GM20431 (cell line): ENCODE results near the gene NAIP.
"Not testable (repeated sequence)": the region's sequence is repeated elsewhere in the genome, so short reads cannot be mapped to it uniquely, and the experiment has no call there.

Experiments
- in situ Hi-C: fragments of 300-500 bp; cut with MseI, MboI; formaldehyde crosslinking; loops from one replicate; pipeline ENCODE4 v1.15.0; 2020; ENCODE audit warnings: low sequenced_read_pairs; ENCODE audit not compliant: unreplicated experiment

The NAIP gene, protein sequence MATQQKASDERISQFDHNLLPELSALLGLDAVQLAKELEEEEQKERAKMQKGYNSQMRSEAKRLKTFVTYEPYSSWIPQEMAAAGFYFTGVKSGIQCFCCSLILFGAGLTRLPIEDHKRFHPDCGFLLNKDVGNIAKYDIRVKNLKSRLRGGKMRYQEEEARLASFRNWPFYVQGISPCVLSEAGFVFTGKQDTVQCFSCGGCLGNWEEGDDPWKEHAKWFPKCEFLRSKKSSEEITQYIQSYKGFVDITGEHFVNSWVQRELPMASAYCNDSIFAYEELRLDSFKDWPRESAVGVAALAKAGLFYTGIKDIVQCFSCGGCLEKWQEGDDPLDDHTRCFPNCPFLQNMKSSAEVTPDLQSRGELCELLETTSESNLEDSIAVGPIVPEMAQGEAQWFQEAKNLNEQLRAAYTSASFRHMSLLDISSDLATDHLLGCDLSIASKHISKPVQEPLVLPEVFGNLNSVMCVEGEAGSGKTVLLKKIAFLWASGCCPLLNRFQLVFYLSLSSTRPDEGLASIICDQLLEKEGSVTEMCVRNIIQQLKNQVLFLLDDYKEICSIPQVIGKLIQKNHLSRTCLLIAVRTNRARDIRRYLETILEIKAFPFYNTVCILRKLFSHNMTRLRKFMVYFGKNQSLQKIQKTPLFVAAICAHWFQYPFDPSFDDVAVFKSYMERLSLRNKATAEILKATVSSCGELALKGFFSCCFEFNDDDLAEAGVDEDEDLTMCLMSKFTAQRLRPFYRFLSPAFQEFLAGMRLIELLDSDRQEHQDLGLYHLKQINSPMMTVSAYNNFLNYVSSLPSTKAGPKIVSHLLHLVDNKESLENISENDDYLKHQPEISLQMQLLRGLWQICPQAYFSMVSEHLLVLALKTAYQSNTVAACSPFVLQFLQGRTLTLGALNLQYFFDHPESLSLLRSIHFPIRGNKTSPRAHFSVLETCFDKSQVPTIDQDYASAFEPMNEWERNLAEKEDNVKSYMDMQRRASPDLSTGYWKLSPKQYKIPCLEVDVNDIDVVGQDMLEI (N-terminal part only)

DNA sequence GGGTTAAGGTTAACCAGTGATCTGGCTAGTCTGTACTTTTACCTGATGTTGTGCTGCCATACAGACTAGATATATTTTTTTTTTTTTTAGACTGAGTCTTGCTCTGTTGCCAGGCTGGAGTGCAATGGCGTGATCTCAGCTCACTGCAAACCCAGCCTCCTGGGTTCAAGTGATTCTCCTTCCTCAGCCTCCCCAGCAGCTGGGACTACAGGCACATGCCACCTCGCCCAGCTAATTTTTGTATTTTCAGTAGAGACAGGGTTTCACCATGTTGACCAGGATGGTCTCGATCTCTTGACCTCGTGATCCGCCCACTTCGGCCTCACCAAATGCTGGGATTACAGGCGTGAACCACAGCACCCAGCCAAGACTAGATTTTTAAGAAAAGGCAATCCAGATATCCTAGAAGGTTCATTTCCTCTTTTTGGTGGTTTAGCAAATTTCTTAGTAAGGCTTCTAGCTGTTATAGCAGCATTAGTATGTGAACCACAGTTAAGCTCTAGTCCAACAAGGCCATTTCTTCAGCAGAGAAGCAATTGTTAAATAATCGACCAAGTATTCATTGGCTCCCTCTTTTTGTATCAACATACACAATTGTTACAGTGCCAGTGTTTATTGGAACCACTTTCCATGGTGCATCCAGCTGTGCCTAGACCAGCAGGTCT, at the start of gene NAIP:
Gene NAIP, minus strand, starts transcription at position 51 of the 665 bp plus-strand sequence. CDS start 12,424 bp downstream, outside the sequence.
- in situ Hi-C loops = not testable (repeated sequence)

GRCh38 chr5:71067262-71067928, 42.3 kb upstream of the NAIP start, which contains the start of gene GTF2H2:
Gene GTF2H2, minus strand, starts transcription at chr5:71067676. Its CDS starts 4,913 bp downstream, at chr5:71062763.
- in situ Hi-C loops = not testable (repeated sequence)

DNA sequence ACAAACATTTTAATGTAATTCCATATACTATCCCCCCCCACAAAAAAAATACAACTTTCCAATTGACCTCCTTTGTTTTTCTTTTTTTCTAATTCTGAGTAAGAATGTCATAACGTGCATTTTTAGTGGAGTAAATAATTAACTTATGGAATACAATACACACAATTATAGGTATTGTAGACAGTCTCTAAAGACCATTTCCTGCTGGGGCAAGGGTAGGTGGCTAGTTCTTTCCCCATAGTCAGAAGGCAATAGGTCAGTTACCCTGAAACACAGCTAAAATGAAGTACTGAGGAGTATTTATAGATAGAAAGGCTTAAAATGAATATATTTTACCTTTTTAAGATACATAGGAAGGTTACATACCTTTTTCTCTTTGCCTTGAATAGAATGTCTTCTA, 36.2 kb upstream of the NAIP start:
- in situ Hi-C loops = not testable (repeated sequence)

DNA sequence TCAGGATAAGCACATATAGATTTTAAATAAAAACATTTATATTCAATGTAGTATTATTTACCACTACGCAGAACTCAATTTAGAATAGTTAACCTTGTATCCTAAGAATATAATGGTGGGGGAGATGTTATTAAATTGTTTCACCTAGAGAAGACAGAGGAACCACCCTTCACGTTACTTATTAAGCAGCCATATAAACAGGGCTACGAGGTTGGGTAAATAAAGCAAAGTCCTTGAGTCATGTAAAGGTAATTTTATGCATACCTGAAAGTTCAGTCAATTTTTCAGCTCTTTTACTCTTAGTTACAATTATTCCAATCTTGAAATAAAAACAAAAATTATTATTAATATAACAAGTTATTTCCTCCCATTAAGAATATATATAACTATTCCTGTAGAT, 34.3 kb upstream of the NAIP start:
- in situ Hi-C loops = not testable (repeated sequence)

GRCh38 chr5:71044808-71045207, 19.7 kb upstream of the NAIP start:
- in situ Hi-C loops = not testable (repeated sequence)

DNA sequence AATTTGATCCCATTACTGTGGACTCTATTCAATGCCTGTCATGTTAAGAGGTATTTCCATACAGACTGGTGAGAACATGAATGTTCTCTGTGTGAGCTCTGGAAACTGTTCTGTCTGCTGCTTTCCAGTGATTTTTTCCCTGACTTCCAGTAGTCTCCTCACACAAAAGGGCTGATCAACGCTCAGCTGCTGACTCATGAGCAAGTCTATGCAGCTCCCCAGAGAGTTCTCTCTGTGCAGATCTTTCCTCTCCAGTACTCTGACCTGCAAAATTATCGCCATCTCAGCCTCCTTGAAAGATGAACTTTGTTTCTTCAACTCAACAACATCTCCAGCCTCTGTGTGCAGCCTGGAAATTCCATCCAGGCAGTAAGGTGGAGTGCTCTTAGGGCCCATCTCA, 19.0 kb upstream of the NAIP start:
- in situ Hi-C loops = not testable (repeated sequence)

- in situ Hi-C loops = not testable (repeated sequence)
Measured at GRCh38 chr5:71031046-71031776, 6.1 kb upstream of the NAIP start.

GRCh38 chr5:71020643-71021042, 4.5 kb downstream of the NAIP start:
- in situ Hi-C loops = not testable (repeated sequence)

DNA sequence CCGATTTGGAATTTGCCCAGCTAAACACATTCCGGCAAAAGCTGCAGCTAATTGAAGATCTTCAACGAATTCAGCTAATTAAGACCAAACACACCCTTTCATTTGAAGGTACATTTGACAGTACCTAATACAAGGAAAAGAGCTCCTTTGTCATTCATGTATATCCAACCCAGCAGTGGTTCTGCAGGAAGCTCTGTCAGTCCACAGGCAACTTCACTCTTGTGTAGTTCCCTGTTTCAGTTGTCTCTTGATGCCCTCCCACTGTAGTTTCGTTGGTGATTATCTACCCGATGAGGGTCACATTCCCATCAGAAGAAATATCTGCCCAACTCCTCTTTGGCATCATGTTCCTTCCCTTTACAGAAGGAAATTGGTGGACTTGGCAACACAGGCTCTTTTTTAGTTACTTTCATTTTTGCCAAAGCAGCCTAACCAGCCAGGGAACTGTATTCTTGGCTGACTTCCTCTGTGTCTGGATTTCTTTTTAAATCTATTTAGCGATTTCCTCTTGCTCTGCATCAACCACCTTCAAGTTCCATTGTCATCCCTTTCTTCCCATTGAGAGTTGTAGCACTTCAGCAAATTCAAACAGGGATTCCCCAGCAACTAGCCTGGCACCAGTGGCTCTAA, 6.6 kb downstream of the NAIP start:
- in situ Hi-C loops = not testable (repeated sequence)

DNA sequence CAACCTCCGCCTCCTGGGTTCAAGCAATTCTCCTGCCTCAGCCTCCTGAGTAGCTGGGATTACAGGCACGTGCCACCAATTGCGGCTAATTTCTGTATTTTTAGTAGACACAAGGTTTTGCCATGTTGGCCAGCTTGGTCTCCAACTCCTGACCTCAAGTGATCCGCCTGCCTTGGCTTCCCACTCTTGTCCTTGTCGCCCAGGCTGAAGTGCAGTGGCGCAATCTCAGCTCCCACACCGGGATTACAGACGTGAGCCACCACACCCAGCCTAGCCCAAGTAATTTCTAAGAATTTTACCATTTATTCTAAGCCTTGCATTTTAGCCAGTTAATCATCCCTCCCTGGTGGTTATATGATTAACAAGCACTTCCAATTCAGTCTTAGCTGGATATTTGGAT, 11.0 kb downstream of the NAIP start:
- in situ Hi-C loops = no loop called here

DNA sequence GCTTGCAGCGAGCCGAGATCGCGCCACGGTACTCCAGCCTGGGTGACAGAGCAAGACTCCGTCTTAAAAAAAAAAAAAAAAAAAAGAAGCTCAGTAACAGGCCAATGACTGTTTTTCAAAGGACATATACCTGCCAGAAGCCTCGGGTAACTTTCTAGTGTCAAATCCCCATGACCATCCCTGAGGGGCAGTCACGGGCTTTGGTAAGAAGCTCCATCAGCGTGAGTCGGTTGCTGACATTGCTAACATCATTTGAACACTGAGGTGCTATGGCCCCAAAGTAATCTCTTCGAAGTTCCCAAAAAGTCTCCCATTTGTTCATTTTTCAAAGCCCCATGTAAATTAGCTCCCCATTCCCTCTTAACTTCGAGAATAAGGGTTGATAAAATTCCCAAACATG, 11.6 kb downstream of the NAIP start:
- in situ Hi-C loops = no loop called here

GRCh38 chr5:71011194-71011792, 13.8 kb downstream of the NAIP start:
- in situ Hi-C loops = no loop called here

- in situ Hi-C loops = not testable (repeated sequence)
Measured at GRCh38 chr5:71006983-71007382, 18.2 kb downstream of the NAIP start.

DNA sequence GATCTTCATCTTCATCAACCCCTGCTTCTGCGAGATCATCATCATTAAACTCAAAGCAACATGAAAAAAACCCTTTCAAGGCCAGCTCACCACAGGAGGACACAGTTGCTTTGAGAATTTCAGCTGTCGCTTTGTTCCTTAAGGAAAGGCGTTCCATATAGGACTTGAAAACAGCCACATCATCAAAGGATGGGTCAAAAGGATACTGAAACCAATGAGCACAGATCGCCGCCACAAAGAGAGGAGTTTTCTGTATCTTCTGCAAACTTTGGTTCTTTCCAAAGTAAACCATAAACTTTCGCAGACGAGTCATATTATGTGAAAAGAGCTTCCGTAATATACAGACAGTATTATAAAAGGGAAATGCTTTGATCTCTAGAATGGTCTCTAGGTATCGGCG, 40.3 kb downstream of the NAIP start:
- in situ Hi-C loops = not testable (repeated sequence)

- in situ Hi-C loops = not testable (repeated sequence)
Measured at GRCh38 chr5:70967220-70967619, 57.9 kb downstream of the NAIP start.

DNA sequence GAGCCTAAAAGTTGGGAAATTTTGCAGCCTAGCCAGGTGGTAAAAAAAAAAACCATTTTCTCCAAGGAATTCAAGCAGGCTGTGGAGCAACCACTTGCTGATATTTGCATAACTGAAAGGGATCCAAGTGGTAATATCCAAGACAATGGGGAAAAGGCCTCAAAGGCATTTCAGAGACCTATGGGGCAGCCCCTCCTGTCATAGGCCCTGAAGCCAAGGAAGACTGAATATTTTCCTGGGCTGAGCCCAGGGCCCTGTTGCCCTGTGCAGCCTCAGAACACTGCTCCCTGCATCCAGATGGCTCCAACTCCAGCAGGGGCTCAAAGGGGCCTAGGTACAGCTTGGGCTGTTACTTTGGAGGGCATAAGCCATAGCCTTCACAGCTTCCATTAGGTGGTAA, 60.6 kb downstream of the NAIP start:
- in situ Hi-C loops = not testable (repeated sequence)

DNA sequence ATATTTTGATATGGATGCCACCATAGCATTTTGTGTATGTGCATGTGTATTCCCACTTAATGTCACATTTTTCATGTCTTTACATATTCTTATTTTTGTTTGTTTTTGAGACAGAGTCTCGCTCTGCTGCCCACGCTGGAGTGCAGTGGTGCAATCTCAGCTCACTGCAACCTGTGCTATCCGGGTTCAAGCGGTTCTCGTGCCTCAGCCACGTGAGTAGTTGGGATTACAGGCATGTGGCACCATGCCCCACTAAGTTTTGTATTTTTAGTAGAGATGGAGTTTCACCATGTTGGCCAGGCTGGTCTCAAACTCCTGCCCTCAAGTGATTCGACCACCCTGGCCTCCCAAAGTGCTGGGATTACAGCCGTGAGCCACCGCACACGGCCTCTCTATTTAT, 72.1 kb downstream of the NAIP start:
- in situ Hi-C loops = not testable (repeated sequence)

DNA sequence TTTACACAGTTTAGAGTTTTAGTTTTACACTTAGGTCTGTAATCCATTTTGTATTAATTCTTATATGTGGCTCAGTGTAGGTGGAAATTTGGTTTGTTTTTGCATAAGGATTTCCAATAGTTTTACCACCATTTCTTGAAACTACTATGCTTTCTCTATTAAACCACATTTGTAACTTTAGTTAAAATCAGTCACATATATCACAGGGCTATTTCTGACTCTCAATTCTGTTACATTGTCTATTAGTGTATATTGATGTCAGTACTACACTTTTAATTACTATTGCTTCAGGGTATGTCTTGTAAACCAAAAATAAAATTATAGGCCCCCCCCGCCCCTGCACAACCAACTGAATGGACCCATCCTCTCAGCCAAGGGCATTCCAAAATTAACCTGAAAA, 92.6 kb downstream of the NAIP start:
- in situ Hi-C loops = not testable (repeated sequence)
